ENCODE results near the gene TRMT61A. TPM values are rescaled to one million over a fixed set of nuclear protein-coding genes. Genes with fewer than 3 reads are reported as not detected.
A peak's percentile ranks its signal among the peaks of the same experiment; 100 is the strongest.
"Not testable (repeated sequence)": the region's sequence is repeated elsewhere in the genome, so short reads cannot be mapped to it uniquely, and the experiment has no call there.

The TRMT61A gene
- total RNA-seq, 4 donors from 2014 or later = 3.6 to 26.5 (median 8.7) TPM

GRCh38 chr14:103508521-103509329, 20.3 kb upstream of the TRMT61A start:
- intact Hi-C loops (cut with DNase I; ENCODE audit: low total_unique reads) = no loop called here
- no peak for DNase-seq
- TF ChIP-seq, protein P1, sequence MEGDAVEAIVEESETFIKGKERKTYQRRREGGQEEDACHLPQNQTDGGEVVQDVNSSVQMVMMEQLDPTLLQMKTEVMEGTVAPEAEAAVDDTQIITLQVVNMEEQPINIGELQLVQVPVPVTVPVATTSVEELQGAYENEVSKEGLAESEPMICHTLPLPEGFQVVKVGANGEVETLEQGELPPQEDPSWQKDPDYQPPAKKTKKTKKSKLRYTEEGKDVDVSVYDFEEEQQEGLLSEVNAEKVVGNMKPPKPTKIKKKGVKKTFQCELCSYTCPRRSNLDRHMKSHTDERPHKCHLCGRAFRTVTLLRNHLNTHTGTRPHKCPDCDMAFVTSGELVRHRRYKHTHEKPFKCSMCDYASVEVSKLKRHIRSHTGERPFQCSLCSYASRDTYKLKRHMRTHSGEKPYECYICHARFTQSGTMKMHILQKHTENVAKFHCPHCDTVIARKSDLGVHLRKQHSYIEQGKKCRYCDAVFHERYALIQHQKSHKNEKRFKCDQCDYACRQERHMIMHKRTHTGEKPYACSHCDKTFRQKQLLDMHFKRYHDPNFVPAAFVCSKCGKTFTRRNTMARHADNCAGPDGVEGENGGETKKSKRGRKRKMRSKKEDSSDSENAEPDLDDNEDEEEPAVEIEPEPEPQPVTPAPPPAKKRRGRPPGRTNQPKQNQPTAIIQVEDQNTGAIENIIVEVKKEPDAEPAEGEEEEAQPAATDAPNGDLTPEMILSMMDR (IDR thresholded peaks at IDR 0.05) = no peak
- TF ChIP-seq POLR2A (IDR thresholded peaks at IDR 0.05) = no peak
- H3K4me1 ChIP-seq = peaks cover 3 to 9% of the 10 kb centered on the region in 2 donors
- no peaks in the 10 kb centered on the region for H3K27me3 ChIP-seq
- H3K9me3 ChIP-seq = no peaks in the 10 kb centered on the region
- H3K27ac ChIP-seq = no peak overlapping the region
- H3K4me3 ChIP-seq = no peak overlapping the region
- H3K36me3 ChIP-seq = no peaks in the 10 kb centered on the region

DNA sequence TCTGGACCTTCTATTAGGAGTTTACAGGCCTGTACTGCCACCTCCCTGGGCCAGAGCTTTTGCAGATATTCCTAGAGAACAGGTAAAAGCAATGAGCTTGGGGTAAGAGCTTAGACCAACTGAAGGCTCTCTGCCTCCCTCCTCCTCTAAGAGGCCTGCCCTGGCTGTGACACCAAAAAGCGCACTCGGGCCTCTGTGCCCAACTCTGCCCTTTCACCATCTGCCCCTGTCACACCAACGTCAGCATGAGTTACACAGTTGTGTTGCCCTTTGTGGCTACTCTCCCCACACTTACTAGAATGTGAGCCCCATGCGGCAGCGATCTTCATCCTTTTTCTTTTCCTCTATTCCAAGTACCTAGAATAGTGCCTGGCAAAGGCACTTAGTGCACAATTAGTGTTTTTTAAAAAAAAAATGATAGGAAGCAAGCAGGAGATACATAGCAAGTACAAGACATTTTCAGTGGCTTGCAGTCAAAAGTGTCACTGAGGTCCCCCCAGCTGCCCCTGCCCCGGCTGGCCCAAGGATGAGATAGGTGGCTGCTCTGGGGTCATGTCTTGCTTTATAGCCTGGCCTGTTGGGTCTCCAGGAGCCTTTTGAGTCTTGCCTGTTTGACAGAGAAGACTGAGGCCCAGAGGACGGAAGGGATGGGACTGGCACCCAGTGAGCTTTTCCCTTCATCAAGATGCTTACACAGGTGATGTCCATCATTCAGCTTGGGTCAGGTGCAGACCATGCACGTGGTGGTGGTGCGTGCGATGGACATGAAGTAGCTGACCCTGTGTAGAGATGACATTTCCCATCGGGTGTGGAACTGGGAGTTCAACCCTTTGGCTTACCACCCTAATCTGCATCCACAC, 18.9 kb upstream of the TRMT61A start:
- no peak overlapping the region for H3K4me3 ChIP-seq
- intact Hi-C loops (cut with DNase I; ENCODE audit: low total_unique reads) = no loop called here
- H3K27me3 ChIP-seq = no peaks in the 10 kb centered on the region
- H3K27ac ChIP-seq = no peak overlapping the region
- H3K9me3 ChIP-seq = no peaks in the 10 kb centered on the region
- no peaks in the 10 kb centered on the region for H3K36me3 ChIP-seq
- peaks cover 4 to 9% of the 10 kb centered on the region in 2 donors for H3K4me1 ChIP-seq
- TF ChIP-seq, protein P1 (IDR thresholded peaks at IDR 0.05) = no peak
- TF ChIP-seq POLR2A (IDR thresholded peaks at IDR 0.05) = no peak
- DNase-seq = no peak

- TF ChIP-seq, protein P1 (IDR thresholded peaks at IDR 0.05) = no peak
- TF ChIP-seq POLR2A (IDR thresholded peaks at IDR 0.05) = no peak
- no peak overlapping the region for H3K27ac ChIP-seq
- DNase-seq = peak in 1 of 2 donors; percentile 10
- intact Hi-C loops (cut with DNase I; ENCODE audit: low total_unique reads) = no loop called here
- no peaks in the 10 kb centered on the region for H3K27me3 ChIP-seq
- no peaks in the 10 kb centered on the region for H3K9me3 ChIP-seq
- no peaks in the 10 kb centered on the region for H3K36me3 ChIP-seq
- no peak overlapping the region for H3K4me3 ChIP-seq
- peaks cover 4 to 9% of the 10 kb centered on the region in 2 donors for H3K4me1 ChIP-seq
These were observed 18.0 kb upstream of the TRMT61A start for GRCh38 chr14:103510724-103511693.

GRCh38 chr14:103512180-103512579, 16.8 kb upstream of the TRMT61A start:
- H3K36me3 ChIP-seq; H3K27me3 ChIP-seq; H3K4me3 ChIP-seq; DNase-seq; intact Hi-C loops (cut with DNase I; ENCODE audit: low total_unique reads); H3K4me1 ChIP-seq; H3K9me3 ChIP-seq: not testable (repeated sequence)
- peak overlapping the region; percentile 57 to 66 for H3K27ac ChIP-seq
